ENCODE data around the gene SLC9A8.
"Not testable (repeated sequence)": the region's sequence is repeated elsewhere in the genome, so short reads cannot be mapped to it uniquely, and the experiment has no call there.

DNA sequence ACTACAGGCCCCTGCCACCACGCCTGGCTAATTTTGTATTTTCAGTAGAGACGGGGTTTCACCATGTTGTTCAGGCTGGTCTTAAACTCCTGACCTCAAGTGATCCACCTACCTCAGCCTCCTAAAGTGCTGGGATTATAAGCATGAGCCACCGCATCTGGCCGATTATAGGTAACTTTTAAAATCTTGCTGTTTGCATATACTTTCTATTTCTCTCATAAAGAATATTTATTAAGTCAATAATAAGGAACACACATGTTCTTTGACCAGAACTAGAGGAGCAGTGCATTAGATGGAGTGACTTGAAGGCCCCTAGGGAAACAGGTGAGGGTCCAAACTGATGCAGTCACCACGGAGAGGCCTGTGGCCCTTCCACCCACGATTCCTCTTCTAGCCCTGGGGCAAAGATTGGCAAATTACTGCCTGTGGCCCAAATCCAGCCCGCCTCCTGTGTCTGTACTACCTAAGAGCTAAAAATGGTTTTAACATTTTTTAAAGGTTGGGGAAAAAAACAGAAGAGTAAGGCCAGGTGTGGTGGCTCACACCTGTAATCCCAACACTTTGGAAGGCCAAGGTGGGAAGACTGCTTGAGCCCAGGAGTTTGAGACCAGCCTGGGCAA is 83.0 kb downstream of the SLC9A8 start:
- TF ChIP-seq, protein P1, sequence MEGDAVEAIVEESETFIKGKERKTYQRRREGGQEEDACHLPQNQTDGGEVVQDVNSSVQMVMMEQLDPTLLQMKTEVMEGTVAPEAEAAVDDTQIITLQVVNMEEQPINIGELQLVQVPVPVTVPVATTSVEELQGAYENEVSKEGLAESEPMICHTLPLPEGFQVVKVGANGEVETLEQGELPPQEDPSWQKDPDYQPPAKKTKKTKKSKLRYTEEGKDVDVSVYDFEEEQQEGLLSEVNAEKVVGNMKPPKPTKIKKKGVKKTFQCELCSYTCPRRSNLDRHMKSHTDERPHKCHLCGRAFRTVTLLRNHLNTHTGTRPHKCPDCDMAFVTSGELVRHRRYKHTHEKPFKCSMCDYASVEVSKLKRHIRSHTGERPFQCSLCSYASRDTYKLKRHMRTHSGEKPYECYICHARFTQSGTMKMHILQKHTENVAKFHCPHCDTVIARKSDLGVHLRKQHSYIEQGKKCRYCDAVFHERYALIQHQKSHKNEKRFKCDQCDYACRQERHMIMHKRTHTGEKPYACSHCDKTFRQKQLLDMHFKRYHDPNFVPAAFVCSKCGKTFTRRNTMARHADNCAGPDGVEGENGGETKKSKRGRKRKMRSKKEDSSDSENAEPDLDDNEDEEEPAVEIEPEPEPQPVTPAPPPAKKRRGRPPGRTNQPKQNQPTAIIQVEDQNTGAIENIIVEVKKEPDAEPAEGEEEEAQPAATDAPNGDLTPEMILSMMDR (IDR thresholded peaks at IDR 0.05; ENCODE audit: low read length) = not testable (repeated sequence)
- TF ChIP-seq EZH2 (optimal IDR thresholded peaks at IDR 0.05; ENCODE audit: low read depth, low read length); EZH2phosphoT487 (IDR thresholded peaks at IDR 0.05; ENCODE audit: low read length): not testable (repeated sequence)

All from MM.1S (cell line).